ENCODE data around the gene SLC6A2. TPM values are rescaled to one million over a fixed set of nuclear protein-coding genes. Genes with fewer than 3 reads are reported as not detected.

The SLC6A2 gene
- total RNA-seq, 1 experiment from 2014 or later, result 0.61 TPM

GRCh38 chr16:55645986-55646385 lies 9.8 kb upstream of the SLC6A2 start:
- H3K4me2 ChIP-seq, result no peak overlapping the region
- H2AFZ ChIP-seq, result no peak overlapping the region
- CTCF ChIA-PET, result no interaction called here
- no peaks in the 10 kb centered on the region for H3K79me2 ChIP-seq (ENCODE audit: low read depth)
- H3K27ac ChIP-seq, result no peak overlapping the region
- no peaks in the 10 kb centered on the region for H3K4me1 ChIP-seq (replicated peaks; ENCODE audit: insufficient read depth)
- H3K36me3 ChIP-seq (ENCODE audit: low read depth), result no peaks in the 10 kb centered on the region
- H3K9me2 ChIP-seq (ENCODE audit: insufficient read depth), result no peaks in the 10 kb centered on the region
- TF ChIP-seq CTCF (conservative IDR thresholded peaks at IDR 0.05) (no peak), EZH2 (IDR thresholded peaks at IDR 0.05; ENCODE audit: low read depth) (no peak)
- no peaks in the 10 kb centered on the region for H3K27me3 ChIP-seq (ENCODE audit: insufficient read depth, low read depth)
- DNase-seq, result no peak
- no peak overlapping the region for H3K4me3 ChIP-seq
- POLR2A ChIA-PET (ENCODE audit: unreplicated experiment), result interaction anchor here (0.6 kb wide), 1 partner anchor 1007 kb away, joined by 3 read pairs; no protein-coding TSS in a partner anchor
- no peaks in the 10 kb centered on the region for H4K20me1 ChIP-seq (ENCODE audit: insufficient read depth)
- intact Hi-C loops (cut with micrococcal nuclease; ENCODE audit: unreplicated experiment), result no loop called here
- H3F3A ChIP-seq (ENCODE audit: insufficient read depth, low read depth), result no peaks in the 10 kb centered on the region
- no peaks in the 10 kb centered on the region for H3K9me3 ChIP-seq (ENCODE audit: insufficient read depth, low read depth)
- no TSS peak for BruUV-seq (replicated peaks)

- Histone ChIP-seq H3K4me3 (no peak overlapping the region), H3K4me2 (no peak overlapping the region), H3K4me1 (replicated peaks; ENCODE audit: insufficient read depth) (no peaks in the 10 kb centered on the region), H3F3A (ENCODE audit: insufficient read depth, low read depth) (no peaks in the 10 kb centered on the region), H3K79me2 (ENCODE audit: low read depth) (no peaks in the 10 kb centered on the region), H3K36me3 (ENCODE audit: low read depth) (no peaks in the 10 kb centered on the region), H4K20me1 (ENCODE audit: insufficient read depth) (no peaks in the 10 kb centered on the region), H3K9me2 (ENCODE audit: insufficient read depth) (no peaks in the 10 kb centered on the region), H2AFZ (no peak overlapping the region), H3K9me3 (ENCODE audit: insufficient read depth, low read depth) (no peaks in the 10 kb centered on the region), H3K27me3 (ENCODE audit: insufficient read depth, low read depth) (no peaks in the 10 kb centered on the region), H3K27ac (no peak overlapping the region)
- no peak for TF ChIP-seq CTCF (conservative IDR thresholded peaks at IDR 0.05)
- no peak for TF ChIP-seq EZH2 (IDR thresholded peaks at IDR 0.05; ENCODE audit: low read depth)
- ChIA-PET CTCF (no interaction called here), POLR2A (ENCODE audit: unreplicated experiment) (no interaction called here)
- intact Hi-C loops (cut with micrococcal nuclease; ENCODE audit: unreplicated experiment), result no loop called here
- no peak for DNase-seq
- BruUV-seq (replicated peaks), result no TSS peak
Observed at GRCh38 chr16:55647343-55647742, 8.4 kb upstream of the SLC6A2 start.

GRCh38 chr16:55647798-55648197 lies 8.0 kb upstream of the SLC6A2 start:
- no peaks in the 10 kb centered on the region for H4K20me1 ChIP-seq (ENCODE audit: insufficient read depth)
- H3K9me2 ChIP-seq (ENCODE audit: insufficient read depth), result no peaks in the 10 kb centered on the region
- DNase-seq, result no peak
- H3K79me2 ChIP-seq (ENCODE audit: low read depth), result no peaks in the 10 kb centered on the region
- ChIA-PET CTCF (no interaction called here), POLR2A (ENCODE audit: unreplicated experiment) (no interaction called here)
- H3K4me2 ChIP-seq, result no peak overlapping the region
- no peaks in the 10 kb centered on the region for H3K9me3 ChIP-seq (ENCODE audit: insufficient read depth, low read depth)
- no peaks in the 10 kb centered on the region for H3K36me3 ChIP-seq (ENCODE audit: low read depth)
- H3K4me1 ChIP-seq (replicated peaks; ENCODE audit: insufficient read depth), result no peaks in the 10 kb centered on the region
- TF ChIP-seq EZH2 (IDR thresholded peaks at IDR 0.05; ENCODE audit: low read depth) (no peak), CTCF (conservative IDR thresholded peaks at IDR 0.05) (0 out of 2 replicates have a peak, but pooled peaks have one; percentile 29)
- H3K27ac ChIP-seq, result no peak overlapping the region
- no peak overlapping the region for H2AFZ ChIP-seq
- H3F3A ChIP-seq (ENCODE audit: insufficient read depth, low read depth), result no peaks in the 10 kb centered on the region
- intact Hi-C loops (cut with micrococcal nuclease; ENCODE audit: unreplicated experiment), result no loop called here
- no peaks in the 10 kb centered on the region for H3K27me3 ChIP-seq (ENCODE audit: insufficient read depth, low read depth)
- H3K4me3 ChIP-seq, result no peak overlapping the region
- no TSS peak for BruUV-seq (replicated peaks)

Measured in PC-9 (cell line).